ENCODE results near the gene ARHGAP21. TPM values are rescaled to one million over a fixed set of nuclear protein-coding genes. Genes with fewer than 3 reads are reported as not detected.

ARHGAP21 gene
- total and polyA plus RNA-seq, 3 experiments from 2014 or later: 3.4 to 33.7 (median 30.9) TPM

- H3K4me1 ChIP-seq (ENCODE audit: insufficient read depth, low read length): no peaks in the 10 kb centered on the region
- no peaks in the 10 kb centered on the region for H3K9me3 ChIP-seq (ENCODE audit: low read length)
- H3K4me3 ChIP-seq (ENCODE audit: low read length): no peak overlapping the region
- no peaks in the 10 kb centered on the region for H3K9me3 Mint-ChIP-seq
- no peaks in the 10 kb centered on the region for H3K4me1 Mint-ChIP-seq
- no peak overlapping the region for H3K27ac Mint-ChIP-seq
- H3K27ac ChIP-seq (ENCODE audit: low read depth, low read length): no peak overlapping the region
- H3K27me3 Mint-ChIP-seq: peaks cover 0 to 5% of the 10 kb centered on the region in 2 donors
- no peaks in the 10 kb centered on the region for H3K27me3 ChIP-seq (ENCODE audit: insufficient read depth, low read length, poor library complexity, severe bottlenecking)
- ChIA-PET CTCF (no interaction called here), POLR2A (no interaction called here)
- H3K36me3 Mint-ChIP-seq: no peaks in the 10 kb centered on the region
- no peak for DNase-seq
- H3K36me3 ChIP-seq (ENCODE audit: insufficient read depth, low read length): no peaks in the 10 kb centered on the region
- no peak overlapping the region for H3K4me3 Mint-ChIP-seq
Observed at GRCh38 chr10:24541239-24541753, 182.4 kb downstream of the ARHGAP21 start.

- Histone ChIP-seq H3K27ac (ENCODE audit: low read depth, low read length) (no peak overlapping the region), H3K4me1 (ENCODE audit: insufficient read depth, low read length) (no peaks in the 10 kb centered on the region), H3K9me3 (ENCODE audit: low read length) (no peaks in the 10 kb centered on the region), H3K36me3 (ENCODE audit: insufficient read depth, low read length) (no peaks in the 10 kb centered on the region), H3K4me3 (ENCODE audit: low read length) (no peak overlapping the region), H3K27me3 (ENCODE audit: insufficient read depth, low read length, poor library complexity, severe bottlenecking) (peaks cover 3% of the 10 kb centered on the region)
- no peaks in the 10 kb centered on the region for H3K9me3 Mint-ChIP-seq
- H3K27me3 Mint-ChIP-seq: no peaks in the 10 kb centered on the region
- no peaks in the 10 kb centered on the region for H3K4me1 Mint-ChIP-seq
- no peak overlapping the region for H3K4me3 Mint-ChIP-seq
- DNase-seq: no peak
- ChIA-PET CTCF (no interaction called here), POLR2A (no interaction called here)
- no peaks in the 10 kb centered on the region for H3K36me3 Mint-ChIP-seq
- H3K27ac Mint-ChIP-seq: no peak overlapping the region
Observed at GRCh38 chr10:24536636-24537035, 187.1 kb downstream of the ARHGAP21 start.

GRCh38 chr10:24533981-24534380, 189.7 kb downstream of the ARHGAP21 start:
- Histone ChIP-seq H3K9me3 (ENCODE audit: low read length) (no peaks in the 10 kb centered on the region), H3K4me1 (ENCODE audit: insufficient read depth, low read length) (no peaks in the 10 kb centered on the region), H3K27ac (ENCODE audit: low read depth, low read length) (no peak overlapping the region), H3K27me3 (ENCODE audit: insufficient read depth, low read length, poor library complexity, severe bottlenecking) (peaks cover 3% of the 10 kb centered on the region), H3K4me3 (ENCODE audit: low read length) (no peak overlapping the region), H3K36me3 (ENCODE audit: insufficient read depth, low read length) (no peaks in the 10 kb centered on the region)
- CTCF ChIA-PET: no interaction called here
- H3K4me3 Mint-ChIP-seq: no peak overlapping the region
- H3K4me1 Mint-ChIP-seq: no peaks in the 10 kb centered on the region
- H3K36me3 Mint-ChIP-seq: no peaks in the 10 kb centered on the region
- POLR2A ChIA-PET: no interaction called here
- no peak overlapping the region for H3K27ac Mint-ChIP-seq
- peaks cover 7 to 16% of the 10 kb centered on the region in 2 donors for H3K27me3 Mint-ChIP-seq
- DNase-seq: no peak
- no peaks in the 10 kb centered on the region for H3K9me3 Mint-ChIP-seq

Other genes starting within 250 kb of the ARHGAP21 start
- 1 to 10 TPM; 1.5 to 1.6 TPM for gene PRTFDC1, start 228.7 kb upstream of the ARHGAP21 start, total RNA-seq
- 1.3 TPM for gene PRTFDC1, start 228.7 kb upstream of the ARHGAP21 start, polyA plus RNA-seq

Measured in CD8-positive, alpha-beta memory T cell (primary cell).